OCI-M2 (cell line): Measurements from ENCODE around the gene MSANTD1.
"Not testable (repeated sequence)": the region's sequence is repeated elsewhere in the genome, so short reads cannot be mapped to it uniquely, and the experiment has no call there.

Experiments used
- DNase-seq: peaks from one replicate; lab custom pipeline; 2025; ENCODE audit not compliant: unreplicated experiment; lab: John Stamatoyannopoulos, UW

MSANTD1 gene

DNA sequence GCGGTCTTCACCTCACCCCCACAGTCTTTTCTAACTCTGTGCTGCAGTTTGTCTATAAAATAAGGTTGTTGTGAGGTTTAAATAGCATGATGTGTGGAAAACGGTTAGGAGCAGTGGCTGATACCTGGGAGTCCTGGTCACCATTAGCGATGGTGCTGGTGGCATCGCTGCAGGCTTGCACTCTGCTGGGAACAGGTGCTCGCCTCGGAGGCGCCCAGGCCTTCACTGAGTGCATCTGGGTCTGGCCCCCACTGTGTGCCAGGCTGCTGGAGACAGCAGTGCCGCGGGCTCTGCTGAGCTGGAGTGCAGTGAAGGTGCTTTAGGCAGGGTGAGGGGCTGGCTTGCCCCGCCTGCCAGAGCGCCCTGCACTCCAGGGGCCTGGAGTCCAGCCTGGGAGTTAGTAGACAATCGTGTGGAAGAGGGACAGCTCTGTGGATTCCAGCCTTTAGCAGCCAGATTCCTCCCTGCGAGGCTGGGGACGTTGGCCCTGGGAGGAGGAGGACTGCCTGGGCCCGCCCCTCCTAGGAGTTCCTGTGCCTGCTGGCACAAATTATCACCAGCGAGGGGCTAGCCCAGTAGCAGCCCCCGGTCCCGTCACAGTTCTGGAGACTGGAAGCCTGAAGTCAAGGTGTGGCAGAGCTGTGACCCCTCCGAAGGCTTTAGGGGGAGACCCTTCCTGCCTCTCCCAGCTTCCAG lies 51.2 kb downstream of the MSANTD1 start:
- no peak for DNase-seq

- not testable (repeated sequence) for DNase-seq
Measured at GRCh38 chr4:3300882-3301281, 51.9 kb downstream of the MSANTD1 start.

DNA sequence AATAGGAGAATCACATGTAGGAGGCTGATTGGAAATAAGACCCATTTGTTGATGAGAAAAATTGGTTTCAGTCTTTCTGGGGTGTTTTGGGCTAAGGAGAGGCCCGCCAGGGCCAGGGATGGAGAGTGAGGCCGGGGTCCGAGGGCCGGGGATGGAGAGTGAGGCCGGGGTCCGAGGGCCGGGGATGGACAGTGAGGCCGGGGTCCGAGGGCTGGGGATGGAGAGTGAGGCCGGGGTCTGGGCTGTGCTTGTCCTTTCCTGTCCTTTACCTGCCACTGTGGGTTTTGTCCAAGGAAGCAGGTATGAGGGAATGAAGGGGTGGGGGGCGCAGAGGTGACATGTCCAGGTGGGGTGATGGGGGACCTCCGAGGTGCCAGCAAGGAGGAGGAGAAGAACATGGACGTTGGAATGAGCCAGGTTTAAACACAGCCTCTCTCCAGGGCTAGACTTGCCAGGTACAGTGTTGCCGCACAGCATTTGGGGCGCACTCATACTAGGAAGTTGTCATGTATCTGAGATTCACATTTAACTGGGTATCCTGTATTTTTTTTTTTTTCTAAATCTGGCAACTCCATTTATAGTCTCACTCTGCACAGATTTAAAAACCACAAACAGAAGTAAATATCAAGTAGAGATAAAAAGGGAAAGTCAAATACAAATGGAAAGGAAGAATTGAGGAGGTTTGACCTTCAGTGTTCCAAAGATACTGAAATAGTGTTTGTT lies 52.7 kb downstream of the MSANTD1 start:
- DNase-seq = no peak

DNA sequence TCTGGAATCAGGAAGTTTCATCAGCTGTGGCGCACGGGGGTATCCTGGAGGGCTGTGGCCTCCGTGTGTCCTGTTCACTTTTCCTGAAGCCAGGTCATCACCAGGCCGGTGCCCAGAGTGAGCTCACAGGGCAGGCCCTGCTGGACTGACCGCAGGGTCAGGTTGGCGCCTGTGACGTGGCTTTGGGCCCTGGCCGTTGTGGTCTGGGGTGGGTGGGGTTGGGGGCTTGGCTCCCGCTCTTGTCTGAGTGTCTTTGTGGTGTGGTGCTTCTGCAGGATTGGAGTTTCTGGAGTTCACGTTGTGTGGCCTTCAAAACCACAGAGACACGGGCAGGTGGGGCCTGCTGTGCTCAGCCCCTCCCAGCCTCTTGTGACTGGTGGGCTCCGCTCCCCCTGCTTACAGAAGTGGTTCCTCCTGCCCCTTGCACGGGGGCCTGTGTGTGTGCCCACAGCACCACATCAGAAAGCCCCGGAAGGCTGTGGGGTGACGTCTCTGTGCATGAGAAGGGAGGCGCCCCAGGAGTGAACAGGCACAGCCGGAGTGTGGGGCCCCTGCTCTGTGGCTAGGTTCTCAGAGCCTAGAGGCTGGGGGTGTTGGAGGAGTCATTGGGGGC lies 53.3 kb downstream of the MSANTD1 start:
- DNase-seq = no peak

- no peak for DNase-seq
Measured at GRCh38 chr4:3302786-3303564, 54.0 kb downstream of the MSANTD1 start.

DNA sequence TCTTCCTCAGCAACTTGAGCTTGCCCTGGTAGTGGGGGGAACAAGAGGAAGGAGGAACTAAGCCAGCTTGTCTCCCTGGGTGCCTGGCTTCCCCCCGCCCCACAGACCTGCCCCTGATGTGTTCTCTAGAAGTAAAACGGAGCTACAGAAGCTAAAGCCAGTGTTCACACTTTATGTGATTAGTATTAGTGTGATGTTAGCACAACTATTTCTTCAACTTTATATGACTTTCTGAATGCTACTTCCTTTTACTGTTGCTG lies 54.5 kb downstream of the MSANTD1 start:
- no peak for DNase-seq

DNA sequence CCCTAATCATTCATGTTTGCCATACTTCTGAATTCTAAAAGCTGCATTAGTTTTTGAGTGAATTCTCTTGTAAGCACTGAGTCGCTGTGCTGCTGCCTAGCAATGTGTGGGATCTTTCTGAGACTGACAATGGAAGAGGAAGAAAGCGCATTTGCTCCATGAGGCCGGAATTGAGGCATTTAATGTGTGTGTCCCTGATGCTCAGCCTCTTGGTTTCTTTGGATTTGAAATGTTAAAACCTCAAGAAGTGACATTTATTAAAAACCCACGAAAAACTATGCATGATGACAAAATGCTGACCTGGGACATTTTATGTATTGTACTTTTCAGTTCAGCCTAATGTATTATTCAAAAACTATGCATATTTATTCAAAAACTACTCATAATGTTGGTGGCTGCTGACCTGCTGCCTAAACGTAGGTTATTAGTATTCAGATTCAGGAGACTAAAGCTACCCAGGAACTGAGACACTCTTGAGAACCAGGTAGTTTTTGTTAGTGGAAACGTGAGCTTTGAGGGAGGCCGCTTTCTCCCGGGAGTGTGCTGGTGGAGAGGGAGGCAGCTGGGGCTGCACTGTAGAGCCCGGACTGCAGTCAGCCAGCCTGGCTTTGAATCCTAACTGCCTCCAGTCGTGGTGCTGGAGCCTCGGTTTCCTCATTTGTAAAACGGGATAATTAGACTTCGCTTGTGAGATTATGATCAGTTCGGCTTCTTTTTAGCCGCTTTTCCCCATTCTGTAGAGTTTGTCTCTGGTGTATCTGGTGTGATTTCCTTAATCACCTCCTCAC lies 55.2 kb downstream of the MSANTD1 start:
- no peak for DNase-seq

- DNase-seq = no peak
Measured at GRCh38 chr4:3304831-3305609, 56.1 kb downstream of the MSANTD1 start.

DNA sequence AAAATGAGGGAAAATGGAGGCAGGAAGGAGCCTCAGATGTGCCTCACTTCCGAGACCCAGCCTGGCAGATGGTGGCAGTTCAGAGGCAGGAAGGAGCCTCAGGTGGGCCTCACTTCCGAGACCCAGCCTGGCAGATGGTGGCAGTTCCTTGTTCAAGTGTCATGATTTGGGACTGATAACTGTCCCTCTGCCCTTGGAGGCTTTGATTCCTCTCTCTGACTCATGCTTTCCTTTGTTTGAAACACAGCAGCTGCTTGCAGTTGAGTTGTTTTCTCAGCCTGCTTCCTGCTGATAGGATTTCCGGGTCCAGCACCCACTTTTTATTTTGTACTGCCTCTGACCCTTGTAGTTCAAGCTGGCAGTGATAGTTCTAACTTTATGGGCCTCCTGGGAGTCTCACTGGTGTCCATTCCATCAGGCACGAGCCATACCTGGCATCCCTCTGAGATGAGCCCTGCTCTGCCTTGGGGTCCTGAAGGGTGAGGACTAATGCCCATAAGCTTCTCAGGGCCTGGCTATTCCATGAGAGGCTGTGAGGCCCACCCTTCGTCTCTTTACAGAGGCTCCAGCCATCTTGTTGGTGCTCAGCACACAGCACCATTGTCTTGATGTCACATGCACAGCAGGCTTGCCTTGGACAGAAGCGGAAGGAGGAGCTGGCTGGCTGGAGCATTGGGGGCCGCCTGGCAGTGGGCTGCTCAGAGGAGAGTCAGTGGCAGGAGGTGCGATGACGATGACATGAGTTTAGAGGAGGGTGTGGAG lies 56.8 kb downstream of the MSANTD1 start:
- no peak for DNase-seq
